Parathyroid adenoma (tissue), 2 donors: ENCODE measurements around the gene POLE.

ENCODE experiments used
- H2AFZ ChIP-seq: fragments of 300-600 bp; sonication (generic); one replicate; pipeline ENCODE4 v1.7.0; 2017; ENCODE audit warnings: antibody characterized with exemption, mild to moderate bottlenecking
- H3K27ac ChIP-seq: fragments of 300-600 bp; sonication (generic); one replicate; pipeline ENCODE4 v1.7.0; 2017
- H3K27me3 ChIP-seq: fragments of 300-600 bp; sonication (generic); one replicate; pipeline ENCODE4 v1.7.0; 2017; ENCODE audit warnings: low read length; ENCODE audit not compliant: control insufficient read depth, insufficient read depth
- H3K36me3 ChIP-seq: fragments of 300-600 bp; sonication (generic); one replicate; pipeline ENCODE4 v1.7.0; 2017; ENCODE audit warnings: low read length; ENCODE audit not compliant: control insufficient read depth, insufficient read depth
- H3K4me1 ChIP-seq: fragments of 300-600 bp; sonication (generic); one replicate; pipeline ENCODE4 v1.7.0; 2017; ENCODE audit warnings: control low read depth
- H3K4me2 ChIP-seq: fragments of 300-600 bp; sonication (generic); one replicate; pipeline ENCODE4 v1.7.0; 2017; ENCODE audit warnings: low read length
- H3K4me3 ChIP-seq: fragments of 300-600 bp; sonication (generic); one replicate; pipeline ENCODE4 v1.7.0; 2017; ENCODE audit warnings: low read depth, low read length
- H3K79me2 ChIP-seq: fragments of 300-600 bp; sonication (generic); one replicate; pipeline ENCODE4 v1.7.0; 2017; ENCODE audit warnings: control low read depth
- H3K9ac ChIP-seq: fragments of 300-600 bp; sonication (generic); one replicate; pipeline ENCODE4 v1.7.0; 2017; ENCODE audit warnings: mild to moderate bottlenecking
- H3K9me3 ChIP-seq: fragments of 300-600 bp; sonication (generic); one replicate; pipeline ENCODE4 v1.7.0; 2017; ENCODE audit warnings: low read length; ENCODE audit not compliant: control insufficient read depth
- TF ChIP-seq, protein P1 (sequence below): fragments of 300-600 bp; sonication (generic); IDR thresholded peaks from one replicate; pipeline ENCODE4 v1.7.0; 2017; ENCODE audit warnings: antibody characterized with exemption, mild to moderate bottlenecking
- donor health status: primary hyperparathyroidism.

POLE gene

GRCh38 chr12:132675757-132676432 lies 11.2 kb downstream of the POLE start:
- Histone ChIP-seq H2AFZ (no peak overlapping the region), H3K4me1 (no peaks in the 10 kb centered on the region), H3K9ac (no peak overlapping the region), H3K36me3 (no peaks in the 10 kb centered on the region), H3K27ac (no peak overlapping the region), H3K4me3 (no peak overlapping the region), H3K4me2 (no peak overlapping the region), H3K79me2 (no peaks in the 10 kb centered on the region), H3K9me3 (no peaks in the 10 kb centered on the region), H3K27me3 (no peaks in the 10 kb centered on the region)
- TF ChIP-seq, protein P1, sequence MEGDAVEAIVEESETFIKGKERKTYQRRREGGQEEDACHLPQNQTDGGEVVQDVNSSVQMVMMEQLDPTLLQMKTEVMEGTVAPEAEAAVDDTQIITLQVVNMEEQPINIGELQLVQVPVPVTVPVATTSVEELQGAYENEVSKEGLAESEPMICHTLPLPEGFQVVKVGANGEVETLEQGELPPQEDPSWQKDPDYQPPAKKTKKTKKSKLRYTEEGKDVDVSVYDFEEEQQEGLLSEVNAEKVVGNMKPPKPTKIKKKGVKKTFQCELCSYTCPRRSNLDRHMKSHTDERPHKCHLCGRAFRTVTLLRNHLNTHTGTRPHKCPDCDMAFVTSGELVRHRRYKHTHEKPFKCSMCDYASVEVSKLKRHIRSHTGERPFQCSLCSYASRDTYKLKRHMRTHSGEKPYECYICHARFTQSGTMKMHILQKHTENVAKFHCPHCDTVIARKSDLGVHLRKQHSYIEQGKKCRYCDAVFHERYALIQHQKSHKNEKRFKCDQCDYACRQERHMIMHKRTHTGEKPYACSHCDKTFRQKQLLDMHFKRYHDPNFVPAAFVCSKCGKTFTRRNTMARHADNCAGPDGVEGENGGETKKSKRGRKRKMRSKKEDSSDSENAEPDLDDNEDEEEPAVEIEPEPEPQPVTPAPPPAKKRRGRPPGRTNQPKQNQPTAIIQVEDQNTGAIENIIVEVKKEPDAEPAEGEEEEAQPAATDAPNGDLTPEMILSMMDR = no peak

DNA sequence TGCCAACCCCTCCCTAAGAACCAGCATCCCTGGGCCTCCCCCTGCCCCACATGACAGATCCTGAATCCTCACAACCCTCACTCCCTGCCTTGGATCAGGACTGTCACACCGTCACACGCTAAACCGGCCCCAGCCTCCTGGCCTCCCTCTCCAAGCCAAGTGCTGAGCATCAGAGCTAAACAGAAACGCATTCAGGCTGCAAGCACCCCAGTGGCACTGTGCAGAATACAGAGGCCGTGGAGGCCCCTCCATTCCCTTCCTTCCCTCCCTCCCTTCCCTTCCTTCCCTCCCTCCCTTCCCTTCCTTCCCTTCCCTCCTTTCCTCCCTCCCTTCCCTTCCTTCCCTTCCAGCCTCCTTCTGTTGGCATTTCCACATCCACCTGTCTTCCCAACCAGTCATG lies 12.6 kb downstream of the POLE start:
- Histone ChIP-seq H3K4me1 (no peaks in the 10 kb centered on the region), H3K27ac (no peak overlapping the region), H3K36me3 (no peaks in the 10 kb centered on the region)

DNA sequence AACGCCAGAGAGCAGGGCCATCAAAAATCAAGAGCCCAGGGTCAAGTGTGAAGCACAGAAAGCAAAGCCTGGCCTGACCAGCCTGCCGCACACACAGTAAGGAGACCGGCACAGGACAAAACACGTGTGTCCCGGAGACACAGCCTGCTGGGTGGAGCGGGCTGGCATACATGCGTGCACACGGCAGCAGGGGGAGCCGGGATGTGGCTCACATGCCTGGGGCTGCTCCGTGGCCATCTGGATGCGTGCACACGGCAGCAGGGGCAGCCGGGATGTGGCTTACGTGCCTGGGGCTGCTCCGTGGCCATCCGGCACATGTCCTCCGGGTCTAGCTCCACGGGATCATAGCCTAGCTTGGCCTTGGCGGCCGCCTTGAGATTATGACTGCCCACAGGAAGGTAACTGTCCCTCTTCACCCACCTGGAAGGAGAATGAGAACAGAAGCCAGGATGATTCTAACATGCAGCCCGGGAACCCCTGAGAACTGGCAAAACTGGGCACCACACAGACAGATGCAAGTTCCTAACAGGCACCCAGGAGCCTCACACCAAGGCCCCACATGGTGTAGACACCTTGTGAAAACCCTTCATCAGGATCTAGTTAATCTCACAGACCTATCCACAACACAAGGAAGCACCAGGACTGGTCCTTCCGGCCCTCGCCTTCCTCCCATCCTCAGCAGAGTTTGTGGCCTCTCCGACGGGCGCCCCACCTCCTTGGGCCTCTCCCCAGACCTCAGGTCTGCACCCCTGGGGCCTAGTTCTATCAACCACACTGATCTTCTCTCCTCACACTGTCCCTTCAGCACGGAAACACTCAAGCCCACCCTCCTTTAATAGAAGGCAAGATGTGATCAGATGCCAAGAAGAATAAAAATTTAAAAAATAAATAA lies 13.6 kb downstream of the POLE start:
- Histone ChIP-seq H3K36me3 (no peaks in the 10 kb centered on the region), H3K4me3 (no peak overlapping the region), H3K27ac (no peak overlapping the region), H3K4me1 (no peaks in the 10 kb centered on the region), H2AFZ (no peak overlapping the region), H3K9ac (no peak overlapping the region), H3K27me3 (no peaks in the 10 kb centered on the region), H3K9me3 (no peaks in the 10 kb centered on the region), H3K4me2 (no peak overlapping the region), H3K79me2 (no peaks in the 10 kb centered on the region)
- TF ChIP-seq, protein P1 = no peak

More for the DNA sequence above, 12.6 kb downstream of the POLE start:
- Histone ChIP-seq H3K27me3 (no peaks in the 10 kb centered on the region), H3K4me3 (no peak overlapping the region), H2AFZ (no peak overlapping the region), H3K79me2 (no peaks in the 10 kb centered on the region), H3K4me2 (no peak overlapping the region), H3K9me3 (no peaks in the 10 kb centered on the region), H3K9ac (no peak overlapping the region)
- TF ChIP-seq, protein P1 = no peak

DNA sequence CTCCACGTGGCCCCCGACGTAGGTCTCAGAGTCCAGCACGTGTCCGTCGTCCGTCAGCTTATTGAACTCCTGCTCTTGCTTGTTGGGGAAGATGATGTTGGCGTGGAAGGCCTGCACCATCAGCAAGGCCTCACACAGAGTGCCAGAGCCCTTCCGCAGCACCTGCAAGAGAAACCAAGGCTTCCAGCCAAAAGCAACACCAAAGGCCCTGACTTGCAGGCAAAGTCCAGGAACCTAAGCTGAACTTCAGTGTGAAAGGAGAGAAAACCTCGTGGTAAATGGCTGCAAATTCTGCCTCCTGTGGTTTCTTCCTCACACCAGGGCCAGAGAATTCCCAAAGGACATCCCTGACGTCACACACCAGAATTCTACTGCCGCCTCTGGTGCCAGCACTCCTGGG lies 14.5 kb downstream of the POLE start:
- Histone ChIP-seq H3K27me3 (no peaks in the 10 kb centered on the region), H2AFZ (no peak overlapping the region), H3K4me1 (no peaks in the 10 kb centered on the region), H3K27ac (no peak overlapping the region), H3K36me3 (no peaks in the 10 kb centered on the region), H3K9me3 (no peaks in the 10 kb centered on the region), H3K4me3 (no peak overlapping the region), H3K79me2 (no peaks in the 10 kb centered on the region), H3K4me2 (no peak overlapping the region), H3K9ac (no peak overlapping the region)
- TF ChIP-seq, protein P1 = no peak
